Sigmoid colon (tissue), 4 donors: ENCODE data around the gene PYGB.

Experiments
- CTCF ChIP-seq, 4 experiments: fragments of 450-650 bp in 3 of 4; fragments of 200-600 bp in 1 of 4; IDR thresholded peaks; one replicate each; pipeline ENCODE4 v1.5.1; 2016 to 2019; ENCODE audit warnings: antibody characterized with exemption in 4 of 4, mild to moderate bottlenecking in 3 of 4, moderate library complexity in 2 of 4
- EP300 ChIP-seq, 4 donors: sonication (generic); formaldehyde crosslinking; IDR thresholded peaks; one replicate each; pipeline ENCODE4 v1.6.1; 2017; ENCODE audit warnings: antibody characterized with exemption in 4 of 4
- POLR2A ChIP-seq, 2 donors: fragments of 450-650 bp; IDR thresholded peaks; one replicate each; pipeline ENCODE4 v1.6.1; 2016; ENCODE audit warnings: antibody characterized with exemption in 2 of 2, mild to moderate bottlenecking in 2 of 2, moderate library complexity in 2 of 2
- POLR2AphosphoS5 ChIP-seq, 4 donors: sonication (generic); formaldehyde crosslinking; IDR thresholded peaks; one replicate each; pipeline ENCODE4 v1.6.1; 2017; ENCODE audit warnings: antibody characterized with exemption in 4 of 4

GRCh38 chr20:25346349-25346748, 98.5 kb downstream of the PYGB start:
- TF ChIP-seq CTCF (IDR thresholded peaks at IDR 0.05) (no peak), EP300 (IDR thresholded peaks at IDR 0.05) (no peak), POLR2AphosphoS5 (IDR thresholded peaks at IDR 0.05) (no peak), POLR2A (IDR thresholded peaks at IDR 0.05) (no peak)
